Eye (tissue), 1 donor: Measurements from ENCODE around the gene TMTC1.

Experiments used
- DNase-seq: peaks from one replicate; pipeline ENCODE4 v3.0.0-alpha.2; 2015

Gene TMTC1

GRCh38 chr12:29518407-29518806 is 265.3 kb downstream of the TMTC1 start:
- DNase-seq = no peak

GRCh38 chr12:29517264-29517663 is 266.5 kb downstream of the TMTC1 start:
- no peak for DNase-seq

DNA sequence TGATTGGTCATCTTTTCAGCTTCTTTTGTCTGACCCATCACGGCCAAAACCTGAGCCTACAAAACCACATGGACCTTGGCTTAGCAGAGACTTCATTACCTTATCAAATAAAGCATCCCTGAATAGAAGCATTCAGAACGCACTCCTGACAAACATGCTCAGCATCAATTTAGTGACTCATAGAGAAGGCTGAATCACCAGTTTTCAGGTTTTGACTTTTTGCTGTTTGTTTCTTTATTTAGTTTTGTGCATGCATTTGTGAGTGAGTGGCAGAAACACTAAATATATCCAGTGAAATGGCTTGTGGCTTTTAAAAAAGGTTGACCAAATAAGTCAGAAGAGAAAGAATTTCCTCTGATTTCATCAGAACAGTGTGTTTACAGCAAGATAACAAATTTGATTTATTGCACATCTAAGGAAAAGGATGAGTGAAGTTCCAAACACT is 267.3 kb downstream of the TMTC1 start:
- no peak for DNase-seq

GRCh38 chr12:29510591-29511185 is 273.1 kb downstream of the TMTC1 start:
- DNase-seq = no peak

DNA sequence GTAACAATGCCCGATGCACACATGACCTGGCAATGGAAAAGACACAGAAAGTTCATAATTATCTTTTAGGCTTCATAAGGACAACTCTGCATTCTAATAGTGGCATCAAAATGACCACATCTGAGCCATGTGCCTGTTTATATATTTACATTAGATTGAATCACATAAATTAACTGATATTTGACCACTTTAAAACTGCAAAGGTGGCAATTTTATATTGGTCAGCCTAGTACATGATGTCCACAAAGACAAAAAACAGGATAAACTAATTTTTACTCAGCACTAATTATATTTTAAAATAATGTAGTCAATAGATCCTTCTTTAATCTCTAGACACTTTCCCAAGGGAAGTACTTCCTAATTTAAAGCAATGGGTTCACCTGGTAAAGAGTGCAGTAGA is 274.2 kb downstream of the TMTC1 start:
- DNase-seq = no peak

GRCh38 chr12:29508949-29509348 is 274.8 kb downstream of the TMTC1 start:
- DNase-seq = no peak

DNA sequence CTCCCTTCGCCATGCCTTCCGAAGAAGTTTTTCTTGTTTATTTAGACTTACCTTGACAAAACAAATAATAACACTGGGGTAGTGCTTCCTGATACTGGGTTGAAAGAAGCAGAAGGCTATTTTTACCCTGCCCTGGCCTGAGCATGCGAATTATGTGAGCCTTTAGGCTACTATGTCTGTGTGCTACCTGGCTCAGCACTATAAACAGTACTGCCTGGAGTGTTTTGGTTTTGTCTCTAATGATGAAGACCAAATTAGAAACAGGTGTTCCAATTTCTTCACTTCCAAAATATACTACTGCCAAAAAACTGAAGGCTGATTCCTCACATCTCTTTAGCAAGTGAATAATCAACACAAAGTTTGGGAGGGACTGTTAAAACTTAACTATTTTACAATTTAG is 278.6 kb downstream of the TMTC1 start:
- peak; percentile 11 for DNase-seq

GRCh38 chr12:29503283-29503682 is 280.5 kb downstream of the TMTC1 start:
- DNase-seq = no peak

DNA sequence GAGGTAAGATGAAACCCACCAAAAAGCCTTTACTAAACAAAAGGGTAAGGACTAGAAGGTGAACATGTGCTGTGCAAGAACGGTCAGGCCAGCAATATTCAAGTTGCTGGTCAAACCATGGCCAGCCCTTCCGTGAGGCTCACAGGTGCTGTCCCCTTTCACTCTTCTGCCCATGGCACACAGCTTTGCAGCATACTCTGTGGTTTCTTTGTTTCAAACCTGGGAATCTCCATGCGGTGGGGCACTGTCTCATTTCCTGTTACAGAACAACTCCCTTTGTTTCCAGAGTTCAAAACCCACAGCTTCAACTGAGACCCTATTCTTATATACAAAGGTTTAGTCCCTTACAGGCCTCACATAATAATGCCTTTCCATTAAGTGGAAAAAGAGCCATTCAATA is 284.5 kb downstream of the TMTC1 start:
- DNase-seq = no peak

- no peak for DNase-seq
Measured at GRCh38 chr12:29497588-29497987, 286.2 kb downstream of the TMTC1 start, which contains the start of gene OVCH1. Gene OVCH1 (minus strand): TSS chr12:29497686. CDS start chr12:29497686, 0 bp downstream.

DNA sequence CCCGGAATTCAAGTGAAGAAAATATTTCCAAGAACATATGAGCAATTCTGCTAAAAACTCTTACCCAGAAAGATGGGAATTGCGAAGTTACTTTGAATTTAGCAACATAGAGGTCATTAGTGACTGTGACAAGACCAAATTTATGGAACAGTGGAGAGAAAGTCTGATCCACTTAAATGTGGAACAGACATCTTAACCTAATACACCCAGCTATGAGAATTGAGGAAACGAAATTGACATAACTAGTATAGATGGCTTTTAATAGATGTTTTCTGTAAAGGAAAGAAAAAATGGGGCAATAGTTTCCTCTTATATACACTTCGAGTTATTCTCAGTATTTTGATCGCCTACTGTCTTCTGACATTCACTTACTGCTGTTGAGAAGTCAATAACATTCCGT is 290.9 kb downstream of the TMTC1 start:
- no peak for DNase-seq

- no peak for DNase-seq
Measured at GRCh38 chr12:29486972-29487371, 296.8 kb downstream of the TMTC1 start.

DNA sequence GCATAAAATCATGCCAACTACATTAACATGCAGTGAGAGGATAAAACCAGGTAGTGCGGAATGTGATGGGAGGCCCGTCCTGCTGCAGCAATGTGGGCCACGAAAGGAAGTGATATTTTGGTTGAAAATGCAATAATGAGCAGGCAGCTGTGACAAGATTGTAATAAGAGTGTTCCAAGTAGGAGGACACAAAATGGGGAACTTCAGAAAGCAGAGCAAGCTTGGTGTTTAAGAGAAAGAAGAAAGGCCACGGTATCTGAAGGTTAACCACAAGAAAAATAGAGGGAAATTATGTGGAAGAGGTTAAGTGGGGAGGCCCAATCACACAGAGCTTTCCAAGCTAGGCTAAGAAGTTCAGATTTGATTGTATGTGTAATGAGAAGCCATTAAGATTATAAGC is 320.5 kb downstream of the TMTC1 start:
- DNase-seq = no peak

GRCh38 chr12:29460082-29460481 is 323.7 kb downstream of the TMTC1 start:
- DNase-seq = no peak

- peak; percentile 1 for DNase-seq
Measured at GRCh38 chr12:29455087-29455486, 328.7 kb downstream of the TMTC1 start.

GRCh38 chr12:29451888-29452287 is 331.9 kb downstream of the TMTC1 start:
- DNase-seq = no peak
